GM19438 (cell line): Measurements from ENCODE around the gene RABGAP1L.
"Not testable (repeated sequence)": the region's sequence is repeated elsewhere in the genome, so short reads cannot be mapped to it uniquely, and the experiment has no call there.

Source experiments
- ATAC-seq: cut with Tn5 transposase; IDR thresholded peaks from one replicate; pipeline ENCODE4 v1.9.1; 2021; ENCODE audit warnings: low read depth; ENCODE audit not compliant: unreplicated experiment

RABGAP1L gene

GRCh38 chr1:174352883-174353608 is 193.7 kb downstream of the RABGAP1L start:
- no peak for ATAC-seq

- no peak for ATAC-seq
Observed at GRCh38 chr1:174358344-174358743, 199.0 kb downstream of the RABGAP1L start.

- ATAC-seq: no peak
Observed at GRCh38 chr1:174358786-174359453, 199.6 kb downstream of the RABGAP1L start.

GRCh38 chr1:174359454-174359805 is 200.1 kb downstream of the RABGAP1L start:
- ATAC-seq: no peak

GRCh38 chr1:174364996-174365736 is 205.8 kb downstream of the RABGAP1L start:
- ATAC-seq: no peak

- ATAC-seq: no peak
Observed at GRCh38 chr1:174366946-174367345, 207.6 kb downstream of the RABGAP1L start.

GRCh38 chr1:174367892-174368291 is 208.6 kb downstream of the RABGAP1L start:
- no peak for ATAC-seq

- no peak for ATAC-seq
Observed at GRCh38 chr1:174376030-174376429, 216.7 kb downstream of the RABGAP1L start.

- no peak for ATAC-seq
Observed at GRCh38 chr1:174391716-174392115, 232.4 kb downstream of the RABGAP1L start.

GRCh38 chr1:174393885-174394284 is 234.6 kb downstream of the RABGAP1L start:
- no peak for ATAC-seq

- no peak for ATAC-seq
Observed at GRCh38 chr1:174397261-174397660, 237.9 kb downstream of the RABGAP1L start.

GRCh38 chr1:174398246-174398645 is 238.9 kb downstream of the RABGAP1L start:
- no peak for ATAC-seq

GRCh38 chr1:174399211-174399610 is 239.9 kb downstream of the RABGAP1L start:
- ATAC-seq: no peak

- no peak for ATAC-seq
Observed at GRCh38 chr1:174401075-174401474, 241.8 kb downstream of the RABGAP1L start.

- ATAC-seq: no peak
Observed at GRCh38 chr1:174405219-174405618, 245.9 kb downstream of the RABGAP1L start.

- ATAC-seq: no peak
Observed at GRCh38 chr1:174406421-174406820, 247.1 kb downstream of the RABGAP1L start.

GRCh38 chr1:174407665-174408064 is 248.3 kb downstream of the RABGAP1L start:
- no peak for ATAC-seq

GRCh38 chr1:174408146-174408545 is 248.8 kb downstream of the RABGAP1L start:
- ATAC-seq: no peak

GRCh38 chr1:174409801-174410200 is 250.5 kb downstream of the RABGAP1L start:
- ATAC-seq: not testable (repeated sequence)

- no peak for ATAC-seq
Observed at GRCh38 chr1:174413632-174414031, 254.3 kb downstream of the RABGAP1L start.

- no peak for ATAC-seq
Observed at GRCh38 chr1:174414203-174414602, 254.9 kb downstream of the RABGAP1L start.

- no peak for ATAC-seq
Observed at GRCh38 chr1:174415506-174415905, 256.2 kb downstream of the RABGAP1L start.
